ENCODE results near the gene DEAF1.

DEAF1 gene

GRCh38 chr11:615504-616319 is 79.3 kb downstream of the DEAF1 start, which contains the start of gene IRF7:
IRF7 (minus strand) TSS chr11:615950; CDS start chr11:615364, 586 bp downstream.
- Histone ChIP-seq H3K9me3 (ENCODE audit: control extremely low read depth in 1 of 5, control insufficient read depth in 4 of 5, insufficient read depth in 2 of 5, low read depth in 1 of 5, low read length in 4 of 5) (no peaks in the 10 kb centered on the region), H3K27ac (ENCODE audit: insufficient read depth in 1 of 2, low read depth in 1 of 2, low read length in 2 of 2, poor library complexity in 1 of 2, severe bottlenecking in 2 of 2) (peak within 1 kb of the TSS; percentile 50 to 85), H3K4me3 (ENCODE audit: control insufficient read depth in 1 of 7, extremely low read depth in 1 of 7, insufficient read depth in 4 of 7, low read depth in 2 of 7, low read length in 6 of 7) (peak within 1 kb of the TSS; percentile 64 to 86 (median 80)), H3K36me3 (ENCODE audit: control insufficient read depth in 4 of 4, insufficient read depth in 4 of 4, low read length in 3 of 4) (peaks cover 2 to 42% (median 27%) of the 10 kb centered on the region in 4 experiments), H3K4me1 (ENCODE audit: control extremely low read depth in 1 of 4, control insufficient read depth in 4 of 4, insufficient read depth in 4 of 4, low read length in 3 of 4) (peaks cover 0 to 31% (median 23%) of the 10 kb centered on the region in 4 experiments), H3K27me3 (replicated peaks in 2 of 5; ENCODE audit: control insufficient read depth in 4 of 5, insufficient read depth in 5 of 5, low read length in 4 of 5) (no peaks in the 10 kb centered on the region)
- WGBS (ENCODE audit: insufficient coverage) = 1% methylated on average over 44 of the region's 66 CpGs
- POLR2A ChIA-PET = interaction anchor here (0.5 to 0.9 kb wide), 4 partner anchors 23 to 115 kb away, joined by 3 to 6 read pairs (median 4); partner anchors contain the start of gene PHRF1
- peak; percentile 95 to 98 (median 98) for DNase-seq
- CTCF ChIA-PET = interaction anchor here (0.6 kb wide), 1 partner anchor 32 kb away, joined by 5 read pairs; no protein-coding TSS in a partner anchor

GRCh38 chr11:614623-615503 is 80.2 kb downstream of the DEAF1 start:
- Histone ChIP-seq H3K4me3 (ENCODE audit: control insufficient read depth in 1 of 7, extremely low read depth in 1 of 7, insufficient read depth in 4 of 7, low read depth in 2 of 7, low read length in 6 of 7) (peak overlapping the region; percentile 64 to 86 (median 80)), H3K4me1 (ENCODE audit: control extremely low read depth in 1 of 4, control insufficient read depth in 4 of 4, insufficient read depth in 4 of 4, low read length in 3 of 4) (peaks cover 0 to 31% (median 23%) of the 10 kb centered on the region in 4 experiments), H3K9me3 (ENCODE audit: control extremely low read depth in 1 of 5, control insufficient read depth in 4 of 5, insufficient read depth in 2 of 5, low read depth in 1 of 5, low read length in 4 of 5) (no peaks in the 10 kb centered on the region), H3K27me3 (replicated peaks in 2 of 5; ENCODE audit: control insufficient read depth in 4 of 5, insufficient read depth in 5 of 5, low read length in 4 of 5) (no peaks in the 10 kb centered on the region), H3K27ac (ENCODE audit: insufficient read depth in 1 of 2, low read depth in 1 of 2, low read length in 2 of 2, poor library complexity in 1 of 2, severe bottlenecking in 2 of 2) (peak overlapping the region; percentile 50 to 85), H3K36me3 (ENCODE audit: control insufficient read depth in 4 of 4, insufficient read depth in 4 of 4, low read length in 3 of 4) (peaks cover 5 to 51% (median 33%) of the 10 kb centered on the region in 4 experiments)
- POLR2A ChIA-PET = no interaction called here
- CTCF ChIA-PET = interaction anchor here (0.5 to 1.1 kb wide), 3 partner anchors 11 to 68 kb away, joined by 3 read pairs; no protein-coding TSS in a partner anchor
- 75% methylated on average over 60 of the region's 68 CpGs for WGBS (ENCODE audit: insufficient coverage)
- peak in 1 of 3 donors; percentile 13 for DNase-seq

- POLR2A ChIA-PET = no interaction called here
- no peak for DNase-seq
- H3K27ac ChIP-seq (ENCODE audit: insufficient read depth in 1 of 2, low read depth in 1 of 2, low read length in 2 of 2, poor library complexity in 1 of 2, severe bottlenecking in 2 of 2) = peak overlapping the region in 1 of 2 experiments; percentile 14
- peaks cover 0 to 31% (median 23%) of the 10 kb centered on the region in 4 experiments for H3K4me1 ChIP-seq (ENCODE audit: control extremely low read depth in 1 of 4, control insufficient read depth in 4 of 4, insufficient read depth in 4 of 4, low read length in 3 of 4)
- CTCF ChIA-PET = interaction anchor here (0.5 to 2.1 kb wide), 4 partner anchors 10 to 67 kb away, joined by 3 to 5 read pairs (median 3); no protein-coding TSS in a partner anchor
- 95% methylated on average over 8 of the region's 14 CpGs for WGBS (ENCODE audit: insufficient coverage)
- H3K4me3 ChIP-seq (ENCODE audit: control insufficient read depth in 1 of 7, extremely low read depth in 1 of 7, insufficient read depth in 4 of 7, low read depth in 2 of 7, low read length in 6 of 7) = peak overlapping the region in 1 of 7 experiments; percentile 11
- H3K36me3 ChIP-seq (ENCODE audit: control insufficient read depth in 4 of 4, insufficient read depth in 4 of 4, low read length in 3 of 4) = peaks cover 5 to 57% (median 36%) of the 10 kb centered on the region in 4 experiments
- H3K27me3 ChIP-seq (replicated peaks in 2 of 5; ENCODE audit: control insufficient read depth in 4 of 5, insufficient read depth in 5 of 5, low read length in 4 of 5) = no peaks in the 10 kb centered on the region
- H3K9me3 ChIP-seq (ENCODE audit: control extremely low read depth in 1 of 5, control insufficient read depth in 4 of 5, insufficient read depth in 2 of 5, low read depth in 1 of 5, low read length in 4 of 5) = no peaks in the 10 kb centered on the region
Observed at GRCh38 chr11:614021-614622, 80.9 kb downstream of the DEAF1 start.

GRCh38 chr11:613369-613968 is 81.6 kb downstream of the DEAF1 start:
- DNase-seq = peak; percentile 42 to 75 (median 50)
- Histone ChIP-seq H3K4me1 (ENCODE audit: control extremely low read depth in 1 of 4, control insufficient read depth in 4 of 4, insufficient read depth in 4 of 4, low read length in 3 of 4) (peaks cover 0 to 31% (median 23%) of the 10 kb centered on the region in 4 experiments), H3K27me3 (replicated peaks in 2 of 5; ENCODE audit: control insufficient read depth in 4 of 5, insufficient read depth in 5 of 5, low read length in 4 of 5) (no peaks in the 10 kb centered on the region), H3K9me3 (ENCODE audit: control extremely low read depth in 1 of 5, control insufficient read depth in 4 of 5, insufficient read depth in 2 of 5, low read depth in 1 of 5, low read length in 4 of 5) (no peaks in the 10 kb centered on the region), H3K4me3 (ENCODE audit: control insufficient read depth in 1 of 7, extremely low read depth in 1 of 7, insufficient read depth in 4 of 7, low read depth in 2 of 7, low read length in 6 of 7) (no peak overlapping the region), H3K36me3 (ENCODE audit: control insufficient read depth in 4 of 4, insufficient read depth in 4 of 4, low read length in 3 of 4) (peaks cover 5 to 59% (median 42%) of the 10 kb centered on the region in 4 experiments), H3K27ac (ENCODE audit: insufficient read depth in 1 of 2, low read depth in 1 of 2, low read length in 2 of 2, poor library complexity in 1 of 2, severe bottlenecking in 2 of 2) (peak overlapping the region in 1 of 2 experiments; percentile 49)
- 94% methylated on average over 21 of the region's 36 CpGs for WGBS (ENCODE audit: insufficient coverage)
- CTCF ChIA-PET = interaction anchor here (1.1 to 2.1 kb wide), 3 partner anchors 9 to 57 kb away, joined by 3 to 8 read pairs (median 5); no protein-coding TSS in a partner anchor
- POLR2A ChIA-PET = interaction anchor here (1.0 kb wide), 1 partner anchor 26 kb away, joined by 3 read pairs; no protein-coding TSS in a partner anchor

GRCh38 chr11:612961-613300 is 82.1 kb downstream of the DEAF1 start:
- Histone ChIP-seq H3K4me1 (ENCODE audit: control extremely low read depth in 1 of 4, control insufficient read depth in 4 of 4, insufficient read depth in 4 of 4, low read length in 3 of 4) (peaks cover 0 to 31% (median 23%) of the 10 kb centered on the region in 4 experiments), H3K27me3 (replicated peaks in 2 of 5; ENCODE audit: control insufficient read depth in 4 of 5, insufficient read depth in 5 of 5, low read length in 4 of 5) (no peaks in the 10 kb centered on the region), H3K9me3 (ENCODE audit: control extremely low read depth in 1 of 5, control insufficient read depth in 4 of 5, insufficient read depth in 2 of 5, low read depth in 1 of 5, low read length in 4 of 5) (no peaks in the 10 kb centered on the region), H3K27ac (ENCODE audit: insufficient read depth in 1 of 2, low read depth in 1 of 2, low read length in 2 of 2, poor library complexity in 1 of 2, severe bottlenecking in 2 of 2) (peak overlapping the region in 1 of 2 experiments; percentile 49), H3K36me3 (ENCODE audit: control insufficient read depth in 4 of 4, insufficient read depth in 4 of 4, low read length in 3 of 4) (peaks cover 5 to 59% (median 45%) of the 10 kb centered on the region in 4 experiments), H3K4me3 (ENCODE audit: control insufficient read depth in 1 of 7, extremely low read depth in 1 of 7, insufficient read depth in 4 of 7, low read depth in 2 of 7, low read length in 6 of 7) (no peak overlapping the region)
- POLR2A ChIA-PET = interaction anchor here (1.0 kb wide), 1 partner anchor 26 kb away, joined by 3 read pairs; no protein-coding TSS in a partner anchor
- CTCF ChIA-PET = interaction anchor here (1.8 to 2.1 kb wide), 2 partner anchors 17 to 57 kb away, joined by 5 to 8 read pairs; no protein-coding TSS in a partner anchor
- 91% methylated on average over 6 of the region's 10 CpGs for WGBS (ENCODE audit: insufficient coverage)
- no peak for DNase-seq
